Stimulated activated CD4-positive, alpha-beta T cell treated with anti-CD3 and anti-CD28 coated beads, TNF-alpha, amount 100 ng/mL, for 24 hours (primary cell): Measurements from ENCODE around the gene SMAD5.

Source experiments
- DNase-seq, 3 experiments: peaks; one replicate each; pipeline ENCODE4 v3.0.0-alpha.2; 2020; ENCODE audit warnings: low read depth in 3 of 3

SMAD5 gene

GRCh38 chr5:136216230-136216629 is 83.6 kb downstream of the SMAD5 start:
- no peak for DNase-seq

- DNase-seq, result no peak
Measured at GRCh38 chr5:136221340-136221739, 88.7 kb downstream of the SMAD5 start.

- DNase-seq, result no peak
Measured at GRCh38 chr5:136222580-136223235, 90.1 kb downstream of the SMAD5 start.

GRCh38 chr5:136225796-136226195 is 93.2 kb downstream of the SMAD5 start:
- DNase-seq, result no peak

- no peak for DNase-seq
Measured at GRCh38 chr5:136226401-136226800, 93.8 kb downstream of the SMAD5 start.

- DNase-seq, result no peak
Measured at GRCh38 chr5:136228136-136228757, 95.6 kb downstream of the SMAD5 start.

GRCh38 chr5:136230176-136230575 is 97.5 kb downstream of the SMAD5 start:
- no peak for DNase-seq

GRCh38 chr5:136232316-136232715 is 99.7 kb downstream of the SMAD5 start:
- no peak for DNase-seq
